Ovary (tissue), 9 donors: ENCODE results near the gene FBXO2. TPM values are rescaled to one million over a fixed set of nuclear protein-coding genes. Genes with fewer than 3 reads are reported as not detected.

Source experiments
- DNase-seq, 5 donors: peaks; one replicate each; pipeline ENCODE4 v3.0.0-alpha.2; 2019 to 2020
- H3K27ac ChIP-seq, 2 donors: fragments of 200-600 bp; one replicate each; pipeline versions ENCODE4 v1.5.1 to v1.8.0; 2019 to 2022
- H3K27me3 ChIP-seq: fragments of 200-600 bp; one replicate; pipeline ENCODE4 v1.8.0; 2022
- H3K36me3 ChIP-seq: fragments of 200-600 bp; sonication (generic); one replicate; pipeline ENCODE4 v1.5.1; 2019
- H3K4me1 ChIP-seq: one replicate; pipeline ENCODE4 v1.8.1; 2013; ENCODE audit warnings: mild to moderate bottlenecking, moderate library complexity; ENCODE audit not compliant: insufficient read depth
- H3K4me3 ChIP-seq: fragments of 200-600 bp; sonication (generic); one replicate; pipeline ENCODE4 v1.5.1; 2017
- H3K9me3 ChIP-seq, 2 donors: fragments of 200-600 bp in 1 of 2; sonication (generic) in 1 of 2; one replicate each; pipeline versions ENCODE4 v1.5.1 to v1.8.1; 2013 to 2019; ENCODE audit warnings: mild to moderate bottlenecking in 1 of 2, moderate library complexity in 1 of 2
- EP300 ChIP-seq: sonication (generic); formaldehyde crosslinking; IDR thresholded peaks from one replicate; pipeline ENCODE4 v1.6.1; 2017; ENCODE audit warnings: antibody characterized with exemption
- POLR2A ChIP-seq: fragments of 450-650 bp; IDR thresholded peaks from one replicate; pipeline ENCODE4 v1.6.1; 2017; ENCODE audit warnings: antibody characterized with exemption, mild to moderate bottlenecking, moderate library complexity
- WGBS, 3 donors: extraction: QIAGEN DNeasy Blood & Tissue Kit in 1 of 3; methylation state at CpG; one replicate each; pipeline versions ENCODE4 v1.1.5 to v1.1.7; 2013 to 2017; 5-methylcytosine and 5-hydroxymethylcytosine counted together
- intact Hi-C, 4 donors: fragments of 100-400 bp; cut with DNase I; formaldehyde crosslinking; loops; one replicate each; pipeline versions ENCODE4 v1.11.0 to v1.15.1; 2022 to 2023
- polyA plus RNA-seq, 2 donors: library from polyadenylated mRNA; stranded (reverse); fragments of 200-250 nt in 1 of 2; fragments of 350-450 nt in 1 of 2; fragmentation: Illumina TruSeq in 1 of 2; extraction: RNeasy Lipid Tissue Mini Kit (QIAGEN cat#74804) in 1 of 2; gene quantifications; one replicate each; pipeline ENCODE4 v1.2.3, GENCODE V29; 2013 to 2014
- total RNA-seq, 7 donors: library from RNA; depleted of rRNA in 2 of 7; stranded (reverse); fragments of >200 nt in 2 of 7; fragmentation: NEBNext Ultra II Directional in 3 of 7; extraction: Animal tissue kit (Norgen Biotek cat#: 25700) in 3 of 7; gene quantifications; one replicate each; pipeline versions ENCODE4 v1.1.0 to v1.2.4, GENCODE V29; 2016 to 2023
- TF ChIP-seq, protein P1 (sequence below), 3 donors: fragments of 450-650 bp in 2 of 3; fragments of 200-600 bp in 1 of 3; IDR thresholded peaks; one replicate each; pipeline versions ENCODE4 v1.5.1 to v1.8.0; 2016 to 2022; ENCODE audit warnings: antibody characterized with exemption in 3 of 3, mild to moderate bottlenecking in 1 of 3
- donor health status: DM: no; HTN: no; CAD: no; lungs with moderate emphysema.
- donor health status: DM: no; HTN: no; CAD: no.
- donor health status: Bipolar disorder and iron deficiency.
- donor health status: DM: yes; HTN: yes; CAD: no.
- donor health status: DM: no; HTN: no; CAD: no.
- donor health status: DM: yes; HTN: yes; CAD: no.

FBXO2 gene
- total and polyA plus RNA-seq, 9 donors = 0.50 to 17.6 (median 2.7) TPM

DNA sequence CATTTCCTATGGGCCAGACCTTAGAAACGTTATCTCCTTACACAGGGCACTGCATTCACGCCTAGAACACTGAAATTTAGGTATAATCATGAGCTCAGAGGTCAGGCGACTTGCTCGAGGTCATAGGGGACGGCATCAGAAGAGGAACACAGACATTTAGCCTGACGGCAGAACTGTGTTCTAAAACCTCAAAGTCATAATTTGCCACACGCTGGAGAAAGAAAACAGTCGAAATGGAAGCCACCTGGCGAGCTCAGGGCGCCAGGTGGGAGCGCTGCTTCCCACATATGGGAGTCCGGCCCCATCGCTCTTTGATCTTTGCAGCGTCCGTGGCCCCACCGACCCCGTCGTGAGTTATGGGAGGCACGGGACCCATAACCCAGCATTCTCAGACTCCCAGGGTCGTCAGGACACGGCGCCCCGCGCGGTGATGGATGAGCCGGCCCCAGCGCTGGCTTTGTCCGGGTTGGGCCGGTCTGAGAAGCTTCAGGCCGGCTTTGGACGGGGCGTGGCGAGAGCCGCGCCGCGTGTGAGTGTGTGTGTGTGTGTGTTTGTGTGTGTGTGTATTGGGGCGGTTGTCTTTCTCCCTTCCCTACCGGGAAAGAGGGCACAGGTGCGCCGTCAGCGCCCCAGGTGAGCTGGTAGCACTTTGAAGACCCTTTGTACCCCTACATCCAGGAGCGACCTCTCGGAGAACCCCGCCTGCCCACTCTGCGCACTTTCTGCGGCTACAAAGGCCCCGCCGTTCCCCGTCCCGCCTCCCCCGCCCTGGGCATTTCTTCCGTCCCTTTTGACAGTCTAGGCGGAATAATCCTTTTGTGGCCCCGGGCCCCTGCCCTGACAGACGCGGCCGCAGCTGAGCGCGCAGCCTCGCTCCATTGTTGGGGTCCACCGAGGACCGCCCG lies 36.4 kb upstream of the FBXO2 start:
- intact Hi-C loops = no loop called here
- DNase-seq = no peak
- no peaks in the 10 kb centered on the region for H3K36me3 ChIP-seq
- no peaks in the 10 kb centered on the region for H3K27me3 ChIP-seq
- TF ChIP-seq EP300 (no peak), POLR2A (no peak)
- TF ChIP-seq, protein P1, sequence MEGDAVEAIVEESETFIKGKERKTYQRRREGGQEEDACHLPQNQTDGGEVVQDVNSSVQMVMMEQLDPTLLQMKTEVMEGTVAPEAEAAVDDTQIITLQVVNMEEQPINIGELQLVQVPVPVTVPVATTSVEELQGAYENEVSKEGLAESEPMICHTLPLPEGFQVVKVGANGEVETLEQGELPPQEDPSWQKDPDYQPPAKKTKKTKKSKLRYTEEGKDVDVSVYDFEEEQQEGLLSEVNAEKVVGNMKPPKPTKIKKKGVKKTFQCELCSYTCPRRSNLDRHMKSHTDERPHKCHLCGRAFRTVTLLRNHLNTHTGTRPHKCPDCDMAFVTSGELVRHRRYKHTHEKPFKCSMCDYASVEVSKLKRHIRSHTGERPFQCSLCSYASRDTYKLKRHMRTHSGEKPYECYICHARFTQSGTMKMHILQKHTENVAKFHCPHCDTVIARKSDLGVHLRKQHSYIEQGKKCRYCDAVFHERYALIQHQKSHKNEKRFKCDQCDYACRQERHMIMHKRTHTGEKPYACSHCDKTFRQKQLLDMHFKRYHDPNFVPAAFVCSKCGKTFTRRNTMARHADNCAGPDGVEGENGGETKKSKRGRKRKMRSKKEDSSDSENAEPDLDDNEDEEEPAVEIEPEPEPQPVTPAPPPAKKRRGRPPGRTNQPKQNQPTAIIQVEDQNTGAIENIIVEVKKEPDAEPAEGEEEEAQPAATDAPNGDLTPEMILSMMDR (IDR thresholded peaks at IDR 0.05) = no peak
- no peak overlapping the region for H3K4me3 ChIP-seq
- no peak overlapping the region for H3K27ac ChIP-seq
- no peaks in the 10 kb centered on the region for H3K9me3 ChIP-seq
- 2 to 3% (median 2%) methylated on average over 60 to 64 of the region's 64 CpGs for WGBS, 3 donors
- H3K4me1 ChIP-seq = no peaks in the 10 kb centered on the region

DNA sequence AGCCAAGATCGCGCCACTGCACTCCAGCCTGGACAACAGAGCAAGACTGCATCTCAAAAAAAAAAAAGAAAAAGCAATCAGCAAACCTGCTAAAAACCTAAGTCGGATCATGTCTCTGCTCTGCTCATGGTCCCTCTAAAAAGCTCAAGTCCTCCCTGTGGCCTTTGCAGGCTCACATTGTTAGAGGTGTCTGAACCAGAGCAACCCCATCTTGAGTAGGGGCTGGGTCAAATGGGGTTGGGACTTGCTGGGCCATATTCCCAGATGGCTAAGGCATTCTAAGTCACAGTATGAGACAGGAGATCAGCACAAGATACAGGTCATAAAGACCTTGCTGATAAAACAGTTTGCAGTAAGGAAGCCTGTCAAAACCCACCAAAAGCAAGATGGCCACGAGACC lies 34.3 kb upstream of the FBXO2 start:
- H3K36me3 ChIP-seq = no peaks in the 10 kb centered on the region
- H3K9me3 ChIP-seq = no peaks in the 10 kb centered on the region
- WGBS, 3 donors = 92 to 96% (median 94%) methylated on average over 4 of the region's 4 CpGs
- intact Hi-C loops = no loop called here
- no peak overlapping the region for H3K27ac ChIP-seq
- TF ChIP-seq POLR2A (no peak), EP300 (no peak)
- TF ChIP-seq, protein P1 (IDR thresholded peaks at IDR 0.05) = no peak
- no peak for DNase-seq
- H3K27me3 ChIP-seq = no peaks in the 10 kb centered on the region
- H3K4me3 ChIP-seq = no peak overlapping the region
- no peaks in the 10 kb centered on the region for H3K4me1 ChIP-seq

DNA sequence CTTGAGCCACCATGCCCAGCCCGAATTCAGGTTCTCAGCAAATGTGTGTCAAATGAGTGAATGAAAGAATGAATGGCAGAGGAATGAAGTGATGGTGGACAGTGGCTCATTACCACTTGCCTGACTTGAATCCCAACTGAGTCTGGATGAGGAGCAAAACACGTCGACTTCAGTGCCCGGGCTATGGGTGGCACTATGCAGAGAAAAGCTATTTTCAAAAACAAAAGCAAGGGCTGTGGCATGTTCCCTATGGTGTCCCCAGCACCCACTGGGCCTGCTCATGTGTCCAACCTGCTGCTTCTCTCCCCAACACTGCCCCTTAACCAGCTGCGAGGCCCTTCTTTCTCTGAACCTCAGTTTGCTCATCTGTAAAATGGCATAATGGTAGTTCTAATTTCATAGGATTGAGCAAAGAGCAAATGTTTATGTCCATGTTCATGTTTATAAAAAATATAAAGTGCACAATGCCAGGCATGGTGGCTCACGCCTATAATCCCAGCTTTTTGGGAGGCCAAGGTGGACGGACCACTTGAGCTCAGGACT lies 31.1 kb upstream of the FBXO2 start:
- TF ChIP-seq, protein P1 (IDR thresholded peaks at IDR 0.05) = no peak
- TF ChIP-seq POLR2A (no peak), EP300 (no peak)
- Histone ChIP-seq H3K4me1 (peaks cover under 1% of the 10 kb centered on the region), H3K36me3 (no peaks in the 10 kb centered on the region), H3K27me3 (no peaks in the 10 kb centered on the region), H3K27ac (no peak overlapping the region), H3K9me3 (no peaks in the 10 kb centered on the region), H3K4me3 (no peak overlapping the region)
- no peak for DNase-seq
- 88 to 90% (median 89%) methylated on average over 7 of the region's 7 CpGs for WGBS, 3 donors
- intact Hi-C loops = no loop called here

DNA sequence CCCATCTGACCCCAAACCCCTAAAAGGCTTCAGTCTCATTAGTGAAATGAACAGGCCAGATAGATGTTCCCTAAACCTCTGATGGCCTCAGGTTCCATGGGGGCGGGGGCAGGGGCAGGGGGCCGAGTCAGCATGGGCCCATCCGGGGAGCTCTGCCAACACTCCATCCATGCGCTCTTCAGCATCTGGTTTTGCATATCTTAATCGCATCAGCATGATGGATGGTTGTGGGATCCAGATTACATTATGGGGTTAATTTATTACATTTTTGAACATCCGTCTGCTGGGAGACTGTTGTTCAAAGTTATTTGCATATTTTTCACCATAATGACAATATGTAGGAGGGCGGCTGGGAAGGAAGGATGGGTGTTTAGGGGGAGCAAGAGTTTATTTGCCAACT lies 29.8 kb upstream of the FBXO2 start:
- 43 to 61% (median 45%) methylated on average over 7 of the region's 7 CpGs for WGBS, 3 donors

More for the DNA sequence above, 29.8 kb upstream of the FBXO2 start:
- H3K9me3 ChIP-seq = no peaks in the 10 kb centered on the region
- intact Hi-C loops = loop anchor here in 1 of 4 donors (5.0 kb wide), 1 partner anchor 33 kb away; no protein-coding TSS in a partner anchor
- no peak overlapping the region for H3K4me3 ChIP-seq
- TF ChIP-seq POLR2A (no peak), EP300 (no peak)
- TF ChIP-seq, protein P1 (IDR thresholded peaks at IDR 0.05) = no peak
- H3K36me3 ChIP-seq = no peaks in the 10 kb centered on the region
- H3K4me1 ChIP-seq = peaks cover 4% of the 10 kb centered on the region
- H3K27ac ChIP-seq = no peak overlapping the region
- no peak for DNase-seq
- no peaks in the 10 kb centered on the region for H3K27me3 ChIP-seq
